ENCODE measurements around the gene PRDM16. TPM values are rescaled to one million over a fixed set of nuclear protein-coding genes. Genes with fewer than 3 reads are reported as not detected.

The PRDM16 gene
- total and polyA plus RNA-seq, 2 of the 8 experiments (the other 6 are each of a cell fraction or from before 2014, with no cell fraction given) = 0.39 to 0.43 TPM

DNA sequence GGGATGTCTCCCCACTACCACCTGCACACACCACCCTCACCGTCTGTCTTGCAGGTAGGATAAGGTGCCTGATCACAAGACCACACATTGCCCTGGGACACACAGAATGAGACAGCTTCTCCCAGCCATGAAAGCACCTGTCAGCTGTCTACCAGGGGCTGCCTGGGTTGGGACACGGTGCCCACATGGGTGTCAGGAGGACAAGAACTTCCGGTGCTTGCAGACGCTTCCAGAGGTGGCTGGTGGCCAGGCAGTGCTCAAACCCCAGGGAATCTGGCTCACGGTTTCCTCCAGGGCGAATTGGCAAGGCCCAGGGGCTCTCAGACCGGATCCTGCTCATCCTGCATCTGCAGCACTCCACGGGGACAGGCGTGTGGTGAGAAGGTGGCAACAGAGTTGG is 202.9 kb downstream of the PRDM16 start:
- H4K20me1 ChIP-seq (replicated peaks in 1 of 2; ENCODE audit: control insufficient read depth in 1 of 2, insufficient read depth in 2 of 2, low read length in 2 of 2) = peaks cover 0 to 2% of the 10 kb centered on the region in 2 experiments
- FAIRE-seq = no peak
- no peaks in the 10 kb centered on the region; a peak in 1 of 4 replicates for H3K9me3 ChIP-seq (ENCODE audit: insufficient read depth in 2 of 2, low read depth in 1 of 2, low read length in 1 of 2)
- H3K36me3 ChIP-seq (ENCODE audit: control insufficient read depth in 2 of 4, insufficient read depth in 4 of 4, low read length in 3 of 4) = no peaks in the 10 kb centered on the region
- 92% methylated on average over 9 of the region's 9 CpGs; no CpG with 5 or more reads in 1 of the 2 experiments for WGBS, 2 experiments (ENCODE audit: extremely low coverage in 1 of 2, insufficient coverage in 1 of 2, insufficient read length in 1 of 2, insufficient replicate concordance in 2 of 2, low coverage in 1 of 2, low lambda C conversion rate in 2 of 2, missing lambda C conversion rate in 1 of 2)
- H3K56ac ChIP-seq (replicated peaks; ENCODE audit: insufficient read length, low read depth, low read length) = no peak overlapping the region
- H2BK12ac ChIP-seq (ENCODE audit: low read depth, low read length) = no peak overlapping the region
- H2BK5ac ChIP-seq (ENCODE audit: low read depth, low read length) = no peak overlapping the region
- H3K27me3 ChIP-seq (replicated peaks in 1 of 4; ENCODE audit: control insufficient read depth in 3 of 4, extremely low read depth in 1 of 4, insufficient read depth in 3 of 4, low read length in 3 of 4) = no peaks in the 10 kb centered on the region; a peak in 1 of 7 replicates
- H3K4me3 ChIP-seq (ENCODE audit: extremely low read depth in 1 of 4, insufficient read depth in 2 of 4, low read depth in 3 of 4, low read length in 4 of 4) = no peak overlapping the region
- H3K18ac ChIP-seq (ENCODE audit: extremely low read depth, low read length) = no peak overlapping the region
- H2BK120ac ChIP-seq (replicated peaks; ENCODE audit: low read depth, low read length) = no peak overlapping the region
- H3K9ac ChIP-seq (replicated peaks in 1 of 4; ENCODE audit: extremely low read depth in 1 of 4, low read depth in 3 of 4, low read length in 3 of 4) = no peak overlapping the region
- no peaks in the 10 kb centered on the region for H3K79me1 ChIP-seq (ENCODE audit: low read depth, low read length)
- no peak overlapping the region for H3K27ac ChIP-seq (ENCODE audit: low read depth, low read length)
- no peak overlapping the region for H3K14ac ChIP-seq (ENCODE audit: insufficient read length)
- TF ChIP-seq MAX (IDR thresholded peaks at IDR 0.05) = no peak
- TF ChIP-seq, protein P1, sequence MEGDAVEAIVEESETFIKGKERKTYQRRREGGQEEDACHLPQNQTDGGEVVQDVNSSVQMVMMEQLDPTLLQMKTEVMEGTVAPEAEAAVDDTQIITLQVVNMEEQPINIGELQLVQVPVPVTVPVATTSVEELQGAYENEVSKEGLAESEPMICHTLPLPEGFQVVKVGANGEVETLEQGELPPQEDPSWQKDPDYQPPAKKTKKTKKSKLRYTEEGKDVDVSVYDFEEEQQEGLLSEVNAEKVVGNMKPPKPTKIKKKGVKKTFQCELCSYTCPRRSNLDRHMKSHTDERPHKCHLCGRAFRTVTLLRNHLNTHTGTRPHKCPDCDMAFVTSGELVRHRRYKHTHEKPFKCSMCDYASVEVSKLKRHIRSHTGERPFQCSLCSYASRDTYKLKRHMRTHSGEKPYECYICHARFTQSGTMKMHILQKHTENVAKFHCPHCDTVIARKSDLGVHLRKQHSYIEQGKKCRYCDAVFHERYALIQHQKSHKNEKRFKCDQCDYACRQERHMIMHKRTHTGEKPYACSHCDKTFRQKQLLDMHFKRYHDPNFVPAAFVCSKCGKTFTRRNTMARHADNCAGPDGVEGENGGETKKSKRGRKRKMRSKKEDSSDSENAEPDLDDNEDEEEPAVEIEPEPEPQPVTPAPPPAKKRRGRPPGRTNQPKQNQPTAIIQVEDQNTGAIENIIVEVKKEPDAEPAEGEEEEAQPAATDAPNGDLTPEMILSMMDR (IDR thresholded peaks at IDR 0.05; ENCODE audit: control extremely low read depth in 1 of 3, insufficient read depth in 1 of 3, low read depth in 1 of 3, low read length in 3 of 3) = no peak
- H3K79me2 ChIP-seq (ENCODE audit: control insufficient read depth in 1 of 2, insufficient read depth in 2 of 2, low read length in 2 of 2) = no peaks in the 10 kb centered on the region
- H2BK15ac ChIP-seq (ENCODE audit: low read length) = no peak overlapping the region
- no peak overlapping the region for H4K5ac ChIP-seq (ENCODE audit: insufficient read length, low read depth, low read length)
- no peak overlapping the region for H4K91ac ChIP-seq (replicated peaks; ENCODE audit: insufficient read length, low read length)
- no peak overlapping the region for H2AK5ac ChIP-seq (ENCODE audit: low read depth, low read length)
- H3K23ac ChIP-seq (ENCODE audit: insufficient read length) = no peak overlapping the region
- no peaks in the 10 kb centered on the region; the same call in 1 of the 2 replicates for H3K23me2 ChIP-seq (ENCODE audit: low read depth, low read length)
- CTCF ChIA-PET (ENCODE audit: partially characterized antibody) = interaction anchor here (1.0 to 1.4 kb wide), 2 partner anchors 10 to 12 kb away, joined by 3 to 5 read pairs; no protein-coding TSS in a partner anchor
- no peak overlapping the region for H2BK20ac ChIP-seq (ENCODE audit: low read length)
- no peak overlapping the region for H3K4ac ChIP-seq (replicated peaks; ENCODE audit: insufficient read length, low read depth, low read length)
- no peak overlapping the region for H4K8ac ChIP-seq (ENCODE audit: extremely low read depth, insufficient read depth, low read length)
- no peak for DNase-seq (ENCODE audit: low read depth in 1 of 2, low spot score in 2 of 2)
- H3K4me1 ChIP-seq (replicated peaks in 1 of 4; ENCODE audit: control insufficient read depth in 3 of 4, insufficient read depth in 4 of 4, low read length in 3 of 4) = no peaks in the 10 kb centered on the region; a peak in 1 of 7 replicates
- H2AFZ ChIP-seq (ENCODE audit: low read length) = no peak overlapping the region
- POLR2A ChIA-PET (ENCODE audit: partially characterized antibody) = no interaction called here
- no peak overlapping the region for H3K4me2 ChIP-seq (ENCODE audit: insufficient read depth in 1 of 2, low read depth in 2 of 2, low read length in 2 of 2)

Data from H1 (cell line).